Fibroblast of villous mesenchyme (primary cell): Measurements from ENCODE around the gene ZFAND5. TPM values are rescaled to one million over a fixed set of nuclear protein-coding genes. Genes with fewer than 3 reads are reported as not detected.

ENCODE experiments used
- DNase-seq: peaks from one replicate; pipeline ENCODE4 v3.0.0-alpha.2; 2010; ENCODE audit warnings: low read depth
- H3K4me3 ChIP-seq: 2 replicates; pipeline ENCODE4 v1.5.1; 2011; ENCODE audit warnings: low read depth, mild to moderate bottlenecking, low read length
- total RNA-seq: library from RNA; depleted of rRNA; stranded (reverse); fragments of >200 nt; gene quantifications from 2 replicates; pipeline ENCODE4 v1.2.3, GENCODE V29; 2012
- TF ChIP-seq, protein P1 (sequence below): IDR thresholded peaks from 2 replicates; pipeline ENCODE4 v1.5.1; 2012; ENCODE audit warnings: low read depth, mild to moderate bottlenecking, low read length; ENCODE audit not compliant: insufficient read depth

ZFAND5 gene
- total RNA-seq, 1 donor = 366 TPM

DNA sequence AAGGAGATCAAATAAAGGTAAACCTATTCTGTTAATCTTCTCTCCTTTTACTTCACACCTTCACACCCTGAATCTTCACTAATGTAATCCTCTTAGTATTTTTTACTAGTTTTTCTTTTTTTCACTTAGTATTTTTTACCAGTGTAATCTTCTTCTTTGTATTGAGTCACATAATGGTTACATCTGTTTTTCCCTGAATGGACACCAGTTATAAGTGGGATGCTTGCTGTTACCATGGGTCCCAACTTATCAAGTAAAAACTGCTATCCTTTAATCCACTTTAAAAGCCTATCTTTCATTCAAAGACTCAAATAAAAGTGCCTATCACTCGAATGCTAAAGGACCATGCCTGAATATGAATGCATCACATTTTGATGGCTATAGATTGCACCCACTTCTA lies 15.1 kb downstream of the ZFAND5 start:
- no peak overlapping the region for H3K4me3 ChIP-seq
- TF ChIP-seq, protein P1, sequence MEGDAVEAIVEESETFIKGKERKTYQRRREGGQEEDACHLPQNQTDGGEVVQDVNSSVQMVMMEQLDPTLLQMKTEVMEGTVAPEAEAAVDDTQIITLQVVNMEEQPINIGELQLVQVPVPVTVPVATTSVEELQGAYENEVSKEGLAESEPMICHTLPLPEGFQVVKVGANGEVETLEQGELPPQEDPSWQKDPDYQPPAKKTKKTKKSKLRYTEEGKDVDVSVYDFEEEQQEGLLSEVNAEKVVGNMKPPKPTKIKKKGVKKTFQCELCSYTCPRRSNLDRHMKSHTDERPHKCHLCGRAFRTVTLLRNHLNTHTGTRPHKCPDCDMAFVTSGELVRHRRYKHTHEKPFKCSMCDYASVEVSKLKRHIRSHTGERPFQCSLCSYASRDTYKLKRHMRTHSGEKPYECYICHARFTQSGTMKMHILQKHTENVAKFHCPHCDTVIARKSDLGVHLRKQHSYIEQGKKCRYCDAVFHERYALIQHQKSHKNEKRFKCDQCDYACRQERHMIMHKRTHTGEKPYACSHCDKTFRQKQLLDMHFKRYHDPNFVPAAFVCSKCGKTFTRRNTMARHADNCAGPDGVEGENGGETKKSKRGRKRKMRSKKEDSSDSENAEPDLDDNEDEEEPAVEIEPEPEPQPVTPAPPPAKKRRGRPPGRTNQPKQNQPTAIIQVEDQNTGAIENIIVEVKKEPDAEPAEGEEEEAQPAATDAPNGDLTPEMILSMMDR = no peak
- no peak for DNase-seq

DNA sequence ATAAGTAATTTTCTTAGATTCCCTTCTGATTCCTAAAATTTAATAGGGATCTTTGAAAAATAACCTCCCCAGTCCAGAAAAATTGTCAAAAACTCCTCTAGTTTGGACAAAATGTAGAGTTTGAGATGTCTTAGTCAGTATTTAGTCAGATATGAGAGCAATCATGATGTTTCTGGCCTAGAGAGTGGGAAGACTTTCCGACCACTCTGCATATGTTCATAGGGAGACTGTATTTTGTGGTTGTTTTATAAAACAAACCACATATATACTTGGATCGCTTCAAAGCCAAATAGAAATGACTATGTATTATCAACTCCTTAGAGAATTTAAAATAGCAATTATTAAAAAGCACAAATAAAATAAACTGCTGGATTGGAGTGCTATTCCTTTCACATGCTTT lies 15.8 kb downstream of the ZFAND5 start:
- no peak for DNase-seq
- TF ChIP-seq, protein P1 = no peak
- H3K4me3 ChIP-seq = no peak overlapping the region

DNA sequence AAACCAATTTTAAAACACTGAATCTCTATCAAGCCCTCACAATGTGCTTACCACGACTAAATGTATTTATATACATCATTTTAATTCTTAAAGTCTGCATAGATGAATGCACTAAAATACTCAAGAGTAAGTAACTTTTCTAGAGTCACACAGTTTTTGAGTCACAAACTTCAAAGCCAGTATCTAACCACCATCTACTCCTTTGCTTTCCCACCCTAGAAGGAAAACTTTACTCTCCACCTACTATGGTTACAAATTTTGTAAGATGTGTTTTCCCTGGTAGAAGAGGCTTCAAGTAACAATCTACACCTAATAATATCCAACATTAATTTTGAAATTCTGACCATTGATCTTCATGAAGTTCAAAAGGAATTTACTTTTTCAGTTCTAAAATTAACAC lies 18.7 kb downstream of the ZFAND5 start:
- no peak for DNase-seq
- TF ChIP-seq, protein P1 = no peak
- no peak overlapping the region for H3K4me3 ChIP-seq

DNA sequence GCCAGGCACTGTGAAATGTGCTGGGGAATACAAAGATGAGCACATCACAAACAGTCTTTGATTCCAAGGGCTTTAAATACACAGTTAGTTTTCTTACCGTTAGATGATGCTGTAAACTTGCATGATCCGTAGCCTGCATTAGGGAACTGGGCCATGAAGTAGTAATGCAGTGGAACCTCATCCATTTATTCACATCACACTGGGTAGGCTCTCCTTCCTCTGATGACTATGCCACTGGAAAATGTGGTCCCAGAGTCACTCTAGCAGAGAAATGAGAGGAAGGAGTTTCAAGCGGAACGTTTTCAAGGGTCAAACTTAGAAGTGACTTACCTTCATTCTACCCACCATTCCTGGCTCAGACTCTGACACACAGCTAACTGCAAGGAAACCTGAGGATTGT lies 26.4 kb downstream of the ZFAND5 start:
- DNase-seq = no peak
- TF ChIP-seq, protein P1 = no peak
- H3K4me3 ChIP-seq = no peak overlapping the region

DNA sequence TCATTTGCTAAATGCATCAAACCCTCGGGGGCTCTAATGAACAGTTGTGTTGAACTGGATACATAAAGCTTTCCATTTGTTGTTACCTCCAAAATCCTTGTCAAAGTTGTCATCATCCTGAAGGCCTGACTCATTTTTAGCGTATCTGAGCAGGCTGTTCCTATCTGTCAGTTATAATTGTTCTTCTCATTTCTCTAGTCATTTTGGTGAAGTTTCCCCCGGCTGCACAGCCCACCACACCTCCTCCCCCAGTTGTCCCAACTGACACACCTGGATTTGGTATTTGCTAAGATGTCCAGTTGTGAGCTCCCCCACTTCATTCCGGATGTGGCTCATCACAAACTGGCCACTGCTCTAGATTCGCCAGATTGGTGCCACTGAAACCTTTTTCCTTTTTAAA lies 27.7 kb downstream of the ZFAND5 start:
- TF ChIP-seq, protein P1 = no peak
- no peak for DNase-seq
- H3K4me3 ChIP-seq = no peak overlapping the region

DNA sequence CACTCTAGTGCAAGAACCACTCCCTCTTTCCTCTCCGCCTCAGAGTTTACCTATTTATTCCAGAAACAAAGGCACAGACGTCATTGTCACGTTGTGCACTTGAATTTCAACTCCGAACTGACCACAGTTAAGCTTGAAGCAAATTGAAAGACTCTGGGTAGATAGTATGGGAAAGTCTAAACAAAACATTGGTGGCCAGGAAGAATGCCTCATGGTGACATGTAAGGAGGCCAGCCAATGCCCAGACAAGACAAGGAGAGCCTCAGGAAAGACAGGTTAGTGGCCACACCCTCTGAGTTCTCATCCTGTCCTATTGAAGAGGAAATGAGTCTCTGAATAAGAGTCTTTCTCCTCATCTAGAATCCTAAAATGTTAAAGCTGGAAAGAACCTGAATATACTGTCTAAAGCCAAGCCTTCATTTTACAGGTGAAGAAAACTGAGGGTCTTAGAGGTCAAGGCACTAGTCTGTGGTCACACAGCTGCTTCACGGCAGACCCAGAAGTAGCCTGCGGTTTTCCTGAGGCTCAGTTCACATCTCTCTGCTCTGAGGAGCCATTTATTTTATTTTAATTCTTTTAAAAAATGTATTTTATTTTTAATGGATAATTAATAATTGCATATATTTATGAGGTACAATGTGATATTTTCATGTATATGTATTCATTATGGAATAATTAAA lies 30.2 kb downstream of the ZFAND5 start:
- TF ChIP-seq, protein P1 = no peak
- no peak for DNase-seq
- no peak overlapping the region for H3K4me3 ChIP-seq

DNA sequence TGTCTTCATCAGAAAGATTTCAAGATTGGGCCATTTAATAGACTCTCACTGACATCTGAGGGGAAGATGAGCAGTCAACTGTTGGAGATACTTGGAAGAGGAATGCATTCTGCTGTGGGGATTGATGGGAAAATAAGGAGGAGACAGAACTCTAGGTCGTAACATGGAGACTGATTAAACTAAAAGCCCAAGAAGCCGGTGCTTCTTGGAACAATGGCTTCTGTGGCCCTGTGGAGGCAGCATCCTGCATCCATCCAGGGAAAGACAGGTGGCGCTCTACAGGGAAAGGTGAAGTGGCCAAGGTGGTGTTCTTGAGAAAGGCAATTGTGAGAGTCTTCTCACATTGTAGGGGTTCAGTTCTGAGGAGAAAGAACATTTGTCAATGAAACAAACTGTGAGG lies 31.3 kb downstream of the ZFAND5 start:
- no peak overlapping the region for H3K4me3 ChIP-seq
- no peak for DNase-seq
- TF ChIP-seq, protein P1 = no peak
